Breast epithelium (tissue), 3 donors: Measurements from ENCODE around the gene PDPK1.
"Not testable (repeated sequence)": the region's sequence is repeated elsewhere in the genome, so short reads cannot be mapped to it uniquely, and the experiment has no call there.

Experiments
- CTCF ChIP-seq, 3 donors: fragments of 450-650 bp; IDR thresholded peaks; one replicate each; pipeline ENCODE4 v1.5.1; 2016 to 2017; ENCODE audit warnings: antibody characterized with exemption in 3 of 3, mild to moderate bottlenecking in 3 of 3, moderate library complexity in 3 of 3
- POLR2A ChIP-seq: fragments of 450-650 bp; IDR thresholded peaks from one replicate; pipeline ENCODE4 v1.6.1; 2016; ENCODE audit warnings: antibody characterized with exemption, mild to moderate bottlenecking, moderate library complexity

- not testable (repeated sequence) for TF ChIP-seq CTCF (IDR thresholded peaks at IDR 0.05); POLR2A
Measured at GRCh38 chr16:2540912-2541311, 3.1 kb downstream of the PDPK1 start.
